ENCODE results near the gene AQP7.
"Not testable (repeated sequence)": the region's sequence is repeated elsewhere in the genome, so short reads cannot be mapped to it uniquely, and the experiment has no call there.

GRCh38 chr9:33385979-33386640 lies 16.3 kb downstream of the AQP7 start:
- not testable (repeated sequence) for TF ChIP-seq RAD21 (IDR thresholded peaks at IDR 0.05); FOXA1 (IDR thresholded peaks at IDR 0.05); EGR1 (IDR thresholded peaks at IDR 0.05; ENCODE audit: low read depth in 2 of 2); MAX (IDR thresholded peaks at IDR 0.05); REST (IDR thresholded peaks at IDR 0.05); CTCF (IDR thresholded peaks at IDR 0.05; ENCODE audit: low read depth, low read length, missing input control)

All from liver (tissue), 3 donors.